Measurements from ENCODE around the gene ZEB1.
"Not testable (repeated sequence)": the region's sequence is repeated elsewhere in the genome, so short reads cannot be mapped to it uniquely, and the experiment has no call there.

ZEB1 gene

GRCh38 chr10:31509989-31510388, 191.0 kb downstream of the ZEB1 start:
- DNase-seq (ENCODE audit: low spot score) = no peak

DNA sequence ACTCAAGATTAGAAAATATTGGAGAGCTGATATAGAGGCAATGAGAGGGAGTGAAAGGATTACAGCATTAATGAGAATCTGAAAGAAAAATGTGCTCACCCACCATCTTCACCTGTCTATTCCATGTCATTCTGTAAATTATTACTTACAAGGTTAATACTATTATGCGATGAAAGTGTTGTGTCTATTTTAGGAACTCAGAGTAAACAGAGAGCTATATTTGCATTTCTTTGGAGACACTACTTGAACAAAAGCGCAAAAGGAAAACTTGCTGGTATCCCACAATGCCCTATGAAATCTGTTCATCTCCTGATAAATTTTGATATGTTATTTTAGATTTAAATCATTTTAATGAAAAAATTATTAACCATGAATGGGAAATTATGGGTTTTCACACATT, 196.1 kb downstream of the ZEB1 start:
- no peak for DNase-seq (ENCODE audit: low spot score)

GRCh38 chr10:31515819-31516402, 196.9 kb downstream of the ZEB1 start:
- no peak for DNase-seq (ENCODE audit: low spot score)

GRCh38 chr10:31520986-31521831, 202.2 kb downstream of the ZEB1 start:
- DNase-seq (ENCODE audit: low spot score) = no peak

- no peak for DNase-seq (ENCODE audit: low spot score)
Observed at GRCh38 chr10:31522820-31523219, 203.8 kb downstream of the ZEB1 start.

DNA sequence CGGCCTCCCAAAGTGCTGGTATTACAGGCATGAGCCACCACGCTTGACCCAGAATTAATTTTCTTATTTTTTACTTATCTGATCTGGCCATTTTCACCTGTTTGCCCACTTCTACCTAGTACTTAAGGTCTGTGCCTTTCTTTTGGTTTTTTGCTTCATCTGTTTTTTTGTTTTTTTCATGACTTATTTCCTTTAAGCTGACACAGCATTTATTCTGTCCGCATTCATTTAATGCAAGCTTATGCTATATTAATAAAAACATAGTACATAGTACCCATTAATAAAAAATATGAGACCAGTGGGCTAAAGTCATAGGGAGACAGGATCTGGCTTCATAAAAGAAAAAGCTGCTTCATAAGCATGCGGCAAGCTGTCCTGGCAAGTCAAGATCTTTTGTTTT, 205.4 kb downstream of the ZEB1 start:
- no peak for DNase-seq (ENCODE audit: low spot score)

DNA sequence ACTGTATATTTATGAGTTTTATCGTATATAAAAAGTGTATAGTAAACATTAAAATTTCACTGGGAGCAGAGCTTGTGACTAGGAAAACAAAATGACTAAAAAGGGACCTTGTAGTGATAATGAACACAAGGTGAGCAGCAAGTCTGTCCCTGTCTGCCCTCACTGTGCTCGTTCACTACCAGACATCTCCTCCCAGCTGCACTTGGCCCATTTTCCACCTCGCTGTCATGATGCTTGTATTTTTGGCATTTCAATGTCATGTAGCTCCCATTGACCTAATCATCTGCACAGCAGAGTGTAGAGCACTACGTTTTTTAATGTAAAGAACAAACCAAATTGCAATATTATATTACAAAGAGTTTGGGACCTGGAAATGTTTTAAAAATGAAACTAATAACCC, 207.2 kb downstream of the ZEB1 start:
- DNase-seq (ENCODE audit: low spot score) = no peak

DNA sequence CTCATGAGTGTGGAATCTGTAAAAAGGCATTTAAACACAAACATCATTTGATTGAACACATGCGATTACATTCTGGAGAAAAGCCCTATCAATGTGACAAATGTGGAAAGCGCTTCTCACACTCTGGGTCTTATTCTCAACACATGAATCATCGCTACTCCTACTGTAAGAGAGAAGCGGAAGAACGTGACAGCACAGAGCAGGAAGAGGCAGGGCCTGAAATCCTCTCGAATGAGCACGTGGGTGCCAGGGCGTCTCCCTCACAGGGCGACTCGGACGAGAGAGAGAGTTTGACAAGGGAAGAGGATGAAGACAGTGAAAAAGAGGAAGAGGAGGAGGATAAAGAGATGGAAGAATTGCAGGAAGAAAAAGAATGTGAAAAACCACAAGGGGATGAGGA, 207.7 kb downstream of the ZEB1 start:
- DNase-seq (ENCODE audit: low spot score) = no peak

DNA sequence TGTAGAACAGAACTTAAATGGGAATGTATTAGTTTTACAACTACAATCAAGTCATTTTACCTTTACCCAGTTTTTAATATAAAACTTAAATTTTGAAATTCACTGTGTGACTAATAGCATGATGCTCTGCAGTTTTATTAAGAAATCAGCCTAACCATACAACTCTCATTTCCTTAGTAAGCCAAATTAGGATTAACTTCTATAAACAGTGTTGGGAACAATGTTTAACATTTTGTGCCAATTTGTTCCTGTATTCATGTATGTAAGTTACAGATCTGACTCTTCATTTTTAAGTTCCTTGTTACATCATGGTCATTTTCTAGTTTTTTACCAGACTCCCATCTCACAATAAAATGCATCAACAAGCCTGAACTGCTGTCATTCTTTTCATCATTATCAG, 209.8 kb downstream of the ZEB1 start:
- no peak for DNase-seq (ENCODE audit: low spot score)

- no peak for DNase-seq (ENCODE audit: low spot score)
Observed at GRCh38 chr10:31536302-31536701, 217.3 kb downstream of the ZEB1 start.

- no peak for DNase-seq (ENCODE audit: low spot score)
Observed at GRCh38 chr10:31549896-31550295, 230.9 kb downstream of the ZEB1 start.

- DNase-seq (ENCODE audit: low spot score) = no peak
Observed at GRCh38 chr10:31554556-31554955, 235.5 kb downstream of the ZEB1 start.

GRCh38 chr10:31557854-31558253, 238.8 kb downstream of the ZEB1 start:
- no peak for DNase-seq (ENCODE audit: low spot score)

- DNase-seq (ENCODE audit: low spot score) = not testable (repeated sequence)
Observed at GRCh38 chr10:31568252-31568861, 249.3 kb downstream of the ZEB1 start.

GRCh38 chr10:31574577-31574976, 255.6 kb downstream of the ZEB1 start:
- no peak for DNase-seq (ENCODE audit: low spot score)

DNA sequence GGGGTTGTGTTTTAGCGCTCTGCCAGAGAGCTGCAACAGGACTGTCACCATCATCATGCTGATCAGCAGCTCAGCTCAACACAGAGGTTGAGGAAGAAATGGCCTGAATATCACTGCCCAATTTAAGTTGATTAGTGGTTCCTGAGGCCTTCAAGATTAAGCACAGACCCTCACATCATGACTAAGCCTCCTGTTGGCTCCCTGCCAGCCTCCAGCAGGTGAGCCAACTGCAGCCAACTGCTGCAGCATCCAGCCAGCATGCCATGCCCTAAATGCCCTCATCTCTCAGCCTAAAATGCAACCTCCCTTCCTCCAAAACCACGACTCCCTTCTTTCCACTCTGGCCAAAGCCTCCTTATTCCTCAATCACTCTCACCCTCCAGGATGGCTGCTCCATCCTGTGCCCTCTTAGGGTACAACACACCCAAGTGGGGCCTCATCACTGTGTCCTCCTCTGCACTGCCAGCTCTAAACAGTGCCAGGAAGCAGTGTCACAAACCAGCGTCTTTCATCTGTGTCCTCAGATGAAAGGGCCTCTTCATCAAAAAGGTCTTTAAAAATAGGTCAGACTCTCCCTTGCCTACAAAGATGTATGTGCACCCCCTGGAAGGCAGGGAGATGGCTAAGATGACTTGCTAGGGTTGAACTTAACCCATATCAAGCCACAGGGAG, 259.3 kb downstream of the ZEB1 start:
- no peak for DNase-seq (ENCODE audit: low spot score)

GRCh38 chr10:31578951-31579350, 259.9 kb downstream of the ZEB1 start:
- DNase-seq (ENCODE audit: low spot score) = no peak
